GM12878 (cell line): ENCODE measurements around the gene AP1B1. TPM values are rescaled to one million over a fixed set of nuclear protein-coding genes. Genes with fewer than 3 reads are reported as not detected.

Experiments used
- ATAC-seq: fragments of 200-7000 bp; cut with Tn5 transposase; 3 replicates; pipeline ENCODE4 v1.9.1; 2020; ENCODE audit warnings: mild to moderate bottlenecking, moderate library complexity
- BruUV-seq: library from RNA; stranded (reverse); fragments of 400-500 nt; replicated peaks from 2 replicates; lab custom pipeline; 2021; lab: Mats Ljungman, UMichigan
- CTCF ChIA-PET: fragments of 300-600 bp; sonication (Branson Sonifier 250); formaldehyde crosslinking; extraction: SDS; loops from one replicate; lab custom pipeline; 2021; ENCODE audit warnings: inconsistent platforms; lab: Yijun Ruan, JAX
- POLR2A ChIA-PET: fragments of 350-600 bp; formaldehyde crosslinking; extraction: SDS; loops from one replicate; lab custom pipeline; 2021; ENCODE audit warnings: inconsistent platforms; lab: Charles Lee
- RAD21 ChIA-PET: fragments of 300-600 bp; sonication (Branson Sonifier 250); formaldehyde crosslinking; loops from one replicate; lab custom pipeline; 2023; ENCODE audit warnings: antibody characterized with exemption; ENCODE audit not compliant: unreplicated experiment; lab: Charles Lee
- SMC1A ChIA-PET: fragments of 300-600 bp; sonication (Branson Sonifier 250); formaldehyde crosslinking; loops from one replicate; lab custom pipeline; 2023; ENCODE audit not compliant: unreplicated experiment, uncharacterized antibody; lab: Charles Lee
- DNase-seq: peaks from one replicate; pipeline ENCODE4 v3.0.0-alpha.2; 2011; ENCODE audit warnings: low read depth, low spot score
- FAIRE-seq: peaks from 3 replicates; lab custom pipeline; 2011; peaks lifted over from hg19 to GRCh38; lab: Jason Lieb, UNC
- H2AFZ ChIP-seq: 2 replicates; pipeline ENCODE4 v1.6.0; 2011; ENCODE audit warnings: low read depth, low read length, control low read depth; ENCODE audit not compliant: control insufficient read depth
- H3K27ac ChIP-seq: 2 replicates; pipeline ENCODE4 v1.5.1; 2011; ENCODE audit warnings: control low read depth; ENCODE audit not compliant: control insufficient read depth, insufficient read depth
- H3K27me3 ChIP-seq, 2 experiments: replicated peaks in 1 of 2; 2 replicates each; pipeline versions ENCODE4 v1.6.0 to v1.6.1; 2011; ENCODE audit warnings: low read length in 1 of 2; ENCODE audit not compliant: control insufficient read depth in 2 of 2, insufficient read depth in 2 of 2
- H3K36me3 ChIP-seq, 2 experiments: 2 replicates each; pipeline ENCODE4 v1.5.1; 2011; ENCODE audit warnings: low read length in 1 of 2; ENCODE audit not compliant: control insufficient read depth in 2 of 2, insufficient read depth in 2 of 2
- H3K4me1 ChIP-seq: 2 replicates; pipeline ENCODE4 v1.6.1; 2011; ENCODE audit warnings: mild to moderate bottlenecking, low read length, moderate library complexity, mixed read lengths; ENCODE audit not compliant: control insufficient read depth, insufficient read depth
- H3K4me2 ChIP-seq: 2 replicates; pipeline ENCODE4 v1.6.0; 2011; ENCODE audit warnings: control low read depth; ENCODE audit not compliant: control insufficient read depth, insufficient read depth
- H3K4me3 ChIP-seq: fragments of 200-600 bp; sonication (generic); 2 replicates; pipeline ENCODE4 v1.5.1; 2016
- H3K79me2 ChIP-seq: 2 replicates; pipeline ENCODE4 v1.6.0; 2011; ENCODE audit warnings: low read length; ENCODE audit not compliant: control insufficient read depth, insufficient read depth
- H3K9ac ChIP-seq: 2 replicates; pipeline ENCODE4 v1.8.0; 2011; ENCODE audit warnings: low read length, control low read depth, mixed read lengths; ENCODE audit not compliant: control insufficient read depth, insufficient read depth
- H3K9me3 ChIP-seq: replicated peaks from 3 replicates; pipeline ENCODE4 v1.5.1; 2011; ENCODE audit warnings: mild to moderate bottlenecking, low read length; ENCODE audit not compliant: control insufficient read depth, insufficient read depth
- H4K20me1 ChIP-seq: 2 replicates; pipeline ENCODE4 v1.6.0; 2011; ENCODE audit not compliant: control insufficient read depth, insufficient read depth
- CBX5 ChIP-seq: sonication (generic); IDR thresholded peaks from 2 replicates; pipeline ENCODE4 v1.6.1; 2016; ENCODE audit warnings: low read depth, moderate library complexity, mild to moderate bottlenecking, inconsistent platforms
- HDAC2 ChIP-seq: fragments of 200-600 bp; sonication (generic); IDR thresholded peaks from 2 replicates; pipeline ENCODE4 v1.6.1; 2017
- MXI1 ChIP-seq: fragments of 150-350 bp; IDR thresholded peaks from 2 replicates; pipeline ENCODE4 v1.6.1; 2011; ENCODE audit warnings: low read depth, mild to moderate bottlenecking, inconsistent platforms, low read length, improper control_type of control experiment
- MYC ChIP-seq: IDR thresholded peaks from 2 replicates; pipeline ENCODE4 v1.6.1; 2011; ENCODE audit warnings: mild to moderate bottlenecking, low read length, moderate library complexity, inconsistent platforms; ENCODE audit not compliant: insufficient read depth, insufficient replicate concordance, insufficient read length, severe bottlenecking
- NFIC ChIP-seq: IDR thresholded peaks from 2 replicates; pipeline ENCODE4 v1.6.1; 2012; ENCODE audit warnings: low read depth, mild to moderate bottlenecking, inconsistent platforms, low read length, moderate library complexity
- PKNOX1 ChIP-seq: fragments of 450-650 bp; IDR thresholded peaks from 2 replicates; pipeline ENCODE4 v1.6.1; 2016; ENCODE audit warnings: mild to moderate bottlenecking
- POLR2AphosphoS5 ChIP-seq: IDR thresholded peaks from 2 replicates; pipeline ENCODE4 v1.6.1; 2011; ENCODE audit warnings: mild to moderate bottlenecking, low read length, inconsistent platforms
- TCF12 ChIP-seq: IDR thresholded peaks from 2 replicates; pipeline ENCODE4 v1.6.1; 2011; ENCODE audit warnings: low read depth, mild to moderate bottlenecking, low read length
- ZBED1 ChIP-seq: IDR thresholded peaks from 2 replicates; pipeline ENCODE4 v1.6.1; 2016; ENCODE audit warnings: borderline replicate concordance
- ZNF687 ChIP-seq: fragments of 450-650 bp; IDR thresholded peaks from 2 replicates; pipeline ENCODE4 v1.6.1; 2017; ENCODE audit warnings: mild to moderate bottlenecking, moderate library complexity
- ZSCAN29 ChIP-seq: fragments of 450-650 bp; IDR thresholded peaks from 2 replicates; pipeline ENCODE4 v1.6.1; 2017; ENCODE audit warnings: mild to moderate bottlenecking, moderate library complexity
- WGBS: methylation state at CpG from one replicate; pipeline ENCODE4 v1.1.6; 2016; ENCODE audit warnings: low lambda C conversion rate; ENCODE audit not compliant: insufficient replicate concordance, insufficient coverage; ENCODE audit errors: missing lambda C conversion rate; 5-methylcytosine and 5-hydroxymethylcytosine counted together
- in situ Hi-C: fragments of 300-500 bp; cut with MboI; formaldehyde crosslinking; loops from 9 replicates; pipeline ENCODE4 v1.14.3; 2018; ENCODE audit warnings: mixed read lengths
- intact Hi-C: fragments of 100-400 bp; cut with micrococcal nuclease; formaldehyde crosslinking; loops from one replicate; pipeline ENCODE4 v1.14.2; 2022; ENCODE audit not compliant: unreplicated experiment
- polyA plus RNA-seq, 11 experiments: library from polyadenylated mRNA; depleted of rRNA in 4 of 11; unstranded in 6 of 11; stranded (reverse) in 5 of 11; fragments of >200 nt; fragmentation: Nextera tagmentation in 4 of 11; fragmentation: Illumina TruSeq in 1 of 11; extraction: Ambion mirVana in 4 of 11; extraction: Trizol in 1 of 11; gene quantifications; 1 replicate in 1 of 11; 2 replicates in 10 of 11; pipeline versions ENCODE4 v1.2.1 to v1.2.3, GENCODE V29; 2011 to 2016; ENCODE audit warnings: inconsistent platforms in 2 of 11, missing spikeins in 2 of 11, low read depth in 1 of 11
- total RNA-seq, 4 experiments: library from RNA; depleted of rRNA in 3 of 4; stranded (reverse); fragments of >200 nt in 3 of 4; fragmentation: Illumina TruSeq in 1 of 4; extraction: Trizol in 1 of 4; gene quantifications; 2 replicates each; pipeline versions ENCODE4 v1.2.1 to v1.2.3, GENCODE V29; 2013 to 2021

Gene AP1B1
- total and polyA plus RNA-seq, 10 of the 15 experiments (the other 5 are each of a cell fraction or from before 2014, with no cell fraction given) = 2.1 to 98.6 (median 57.8) TPM

DNA sequence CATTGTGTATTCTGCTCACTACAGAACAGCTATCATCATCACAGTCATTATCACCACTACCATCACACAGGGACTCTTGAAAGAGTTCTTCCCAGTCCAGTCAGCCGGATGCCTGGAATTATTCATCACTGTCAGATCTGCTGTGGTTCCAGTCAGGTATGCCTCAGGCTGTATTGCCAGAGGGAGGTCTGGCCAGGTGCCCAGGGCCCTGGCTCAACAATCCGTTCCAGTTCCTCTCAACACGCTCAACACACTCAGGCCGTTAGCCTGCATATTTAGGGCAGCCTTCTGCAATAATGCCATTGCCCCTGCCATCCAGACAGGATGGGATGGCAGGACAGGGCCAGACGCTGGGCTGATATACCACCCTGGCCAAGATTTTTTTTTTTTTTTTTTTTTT is 44.2 kb downstream of the AP1B1 start:
- in situ Hi-C loops (no loop called here), intact Hi-C loops (no loop called here)
- Histone ChIP-seq H3K9ac (no peak overlapping the region), H2AFZ (no peak overlapping the region), H3K79me2 (no peaks in the 10 kb centered on the region), H3K27me3 (no peaks in the 10 kb centered on the region), H4K20me1 (no peaks in the 10 kb centered on the region; the same call in 1 of the 2 replicates), H3K4me3 (no peak overlapping the region)
- BruUV-seq = no TSS peak
- ChIA-PET SMC1A (interaction anchor here (0.9 kb wide), 1 partner anchor 168 kb away, joined by 3 read pairs; no protein-coding TSS in a partner anchor), POLR2A (interaction anchor here (0.6 kb wide), 1 partner anchor 72 kb away, joined by 3 read pairs; no protein-coding TSS in a partner anchor)
- DNase-seq = no peak
- TF ChIP-seq ZSCAN29 (no peak), POLR2AphosphoS5 (no peak), PKNOX1 (no peak)
- TF ChIP-seq, all 136 proteins: peak for 0
- ChIA-PET RAD21 (no interaction called here), CTCF (interaction anchor here (1.2 kb wide), 1 partner anchor 31 kb away, joined by 4 read pairs; no protein-coding TSS in a partner anchor)
- Histone ChIP-seq H3K4me2 (no peak overlapping the region), H3K9me3 (no peaks in the 10 kb centered on the region), H3K27ac (no peak overlapping the region), H3K4me1 (no peaks in the 10 kb centered on the region), H3K36me3 (peaks cover 28 to 50% of the 10 kb centered on the region in 2 experiments)
- no peak for FAIRE-seq
- 78% methylated on average over 4 of the region's 5 CpGs for WGBS
- ATAC-seq = no peak

GRCh38 chr22:29343313-29343805 is 45.0 kb downstream of the AP1B1 start:
- no peak for ATAC-seq
- RAD21 ChIA-PET = no interaction called here
- Histone ChIP-seq H3K36me3 (peaks cover 35 to 54% of the 10 kb centered on the region in 2 experiments), H3K9me3 (no peaks in the 10 kb centered on the region), H2AFZ (no peak overlapping the region), H3K9ac (no peak overlapping the region), H3K4me1 (no peaks in the 10 kb centered on the region), H3K27me3 (no peaks in the 10 kb centered on the region), H4K20me1 (no peaks in the 10 kb centered on the region; the same call in 1 of the 2 replicates), H3K4me3 (no peak overlapping the region), H3K27ac (no peak overlapping the region), H3K4me2 (no peak overlapping the region), H3K79me2 (no peaks in the 10 kb centered on the region)
- CTCF ChIA-PET = interaction anchor here (1.2 kb wide), 1 partner anchor 31 kb away, joined by 4 read pairs; no protein-coding TSS in a partner anchor
- no peak for TF ChIP-seq HDAC2
- no peak for TF ChIP-seq ZNF687
- no peak for TF ChIP-seq CBX5
- TF ChIP-seq ZBED1 = no peak
- TF ChIP-seq MYC = no peak
- TF ChIP-seq NFIC = no peak
- TF ChIP-seq TCF12 = no peak
- TF ChIP-seq MXI1 = no peak
- FAIRE-seq = no peak
- 57% methylated on average over 7 of the region's 7 CpGs for WGBS
- POLR2A ChIA-PET = no interaction called here
- no peak for DNase-seq
- SMC1A ChIA-PET = no interaction called here
- in situ Hi-C loops = no loop called here
- no TSS peak for BruUV-seq
- intact Hi-C loops = no loop called here
